ENCODE results near the gene RREB1.

The RREB1 gene

GRCh38 chr6:7163661-7164071 is 55.9 kb downstream of the RREB1 start:
- no peak for DNase-seq (ENCODE audit: low read depth, low spot score)

GRCh38 chr6:7164536-7165001 is 56.8 kb downstream of the RREB1 start:
- no peak for DNase-seq (ENCODE audit: low read depth, low spot score)

GRCh38 chr6:7165002-7165889 is 57.5 kb downstream of the RREB1 start:
- no peak for DNase-seq (ENCODE audit: low read depth, low spot score)

GRCh38 chr6:7165890-7166267 is 58.1 kb downstream of the RREB1 start:
- no peak for DNase-seq (ENCODE audit: low read depth, low spot score)

- DNase-seq (ENCODE audit: low read depth, low spot score), result no peak
Observed at GRCh38 chr6:7166410-7167293, 58.9 kb downstream of the RREB1 start.

GRCh38 chr6:7169296-7169721 is 61.5 kb downstream of the RREB1 start:
- no peak for DNase-seq (ENCODE audit: low read depth, low spot score)

GRCh38 chr6:7170117-7170732 is 62.5 kb downstream of the RREB1 start:
- DNase-seq (ENCODE audit: low read depth, low spot score), result no peak

- no peak for DNase-seq (ENCODE audit: low read depth, low spot score)
Observed at GRCh38 chr6:7171119-7171518, 63.4 kb downstream of the RREB1 start.

- DNase-seq (ENCODE audit: low read depth, low spot score), result no peak
Observed at GRCh38 chr6:7171733-7172132, 64.0 kb downstream of the RREB1 start.

- no peak for DNase-seq (ENCODE audit: low read depth, low spot score)
Observed at GRCh38 chr6:7172649-7173048, 64.9 kb downstream of the RREB1 start.

- no peak for DNase-seq (ENCODE audit: low read depth, low spot score)
Observed at GRCh38 chr6:7173843-7174503, 66.2 kb downstream of the RREB1 start.

GRCh38 chr6:7175462-7175861 is 67.7 kb downstream of the RREB1 start:
- no peak for DNase-seq (ENCODE audit: low read depth, low spot score)

GRCh38 chr6:7176208-7176607 is 68.4 kb downstream of the RREB1 start:
- no peak for DNase-seq (ENCODE audit: low read depth, low spot score)

GRCh38 chr6:7178280-7178679 is 70.5 kb downstream of the RREB1 start:
- DNase-seq (ENCODE audit: low read depth, low spot score), result no peak

GRCh38 chr6:7180751-7181150 is 73.0 kb downstream of the RREB1 start:
- no peak for DNase-seq (ENCODE audit: low read depth, low spot score)

- no peak for DNase-seq (ENCODE audit: low read depth, low spot score)
Observed at GRCh38 chr6:7183707-7184106, 75.9 kb downstream of the RREB1 start.

- no peak for DNase-seq (ENCODE audit: low read depth, low spot score)
Observed at GRCh38 chr6:7184502-7184901, 76.7 kb downstream of the RREB1 start.

- no peak for DNase-seq (ENCODE audit: low read depth, low spot score)
Observed at GRCh38 chr6:7185561-7185960, 77.8 kb downstream of the RREB1 start.

GRCh38 chr6:7188492-7188891 is 80.7 kb downstream of the RREB1 start:
- DNase-seq (ENCODE audit: low read depth, low spot score), result no peak

- DNase-seq (ENCODE audit: low read depth, low spot score), result no peak
Observed at GRCh38 chr6:7189101-7189758, 81.5 kb downstream of the RREB1 start.

GRCh38 chr6:7190791-7191190 is 83.0 kb downstream of the RREB1 start:
- DNase-seq (ENCODE audit: low read depth, low spot score), result no peak

All from iPS DF 19.7 (cell line).